Activated CD4-positive, alpha-beta T cell treated with anti-CD3 and anti-CD28 coated beads, Interleukin-2, amount 10 ng/mL, durations not matched to agents 7 days and 5 days (primary cell): ENCODE measurements around the gene TSTD2. TPM values are rescaled to one million over a fixed set of nuclear protein-coding genes. Genes with fewer than 3 reads are reported as not detected.

Experiments used
- CTCF ChIA-PET: fragments of 350-600 bp; sonication (Branson Sonifier 250); formaldehyde crosslinking; loops from one replicate; lab custom pipeline; 2021; ENCODE audit warnings: antibody characterized with exemption; lab: Charles Lee
- POLR2A ChIA-PET: fragments of 350-600 bp; sonication (Branson Sonifier 250); formaldehyde crosslinking; loops from one replicate; lab custom pipeline; 2021; ENCODE audit warnings: antibody characterized with exemption; lab: Charles Lee
- DNase-seq: peaks from one replicate; pipeline ENCODE4 v3.0.0-alpha.2; 2020
- H3K27ac Mint-ChIP-seq: one replicate; pipeline ENCODE4 v1.8.0; 2021; ENCODE audit warnings: mild to moderate bottlenecking, moderate library complexity, mixed read lengths
- H3K27me3 Mint-ChIP-seq: one replicate; pipeline ENCODE4 v1.8.0; 2021; ENCODE audit warnings: mixed read lengths
- H3K36me3 Mint-ChIP-seq: one replicate; pipeline ENCODE4 v1.8.0; 2021; ENCODE audit warnings: low read depth, mixed read lengths
- H3K4me1 Mint-ChIP-seq: one replicate; pipeline ENCODE4 v1.8.0; 2021; ENCODE audit warnings: mixed read lengths
- H3K4me3 Mint-ChIP-seq: one replicate; pipeline ENCODE4 v1.8.0; 2021; ENCODE audit warnings: mild to moderate bottlenecking, moderate library complexity, mixed read lengths
- H3K9me3 Mint-ChIP-seq: one replicate; pipeline ENCODE4 v1.8.0; 2021; ENCODE audit warnings: mixed read lengths
- total RNA-seq, 2 experiments: library from RNA; stranded (reverse); gene quantifications; one replicate each; pipeline ENCODE4 v1.2.3, GENCODE V29; 2021

Gene TSTD2
- total RNA-seq, 2 experiments from 2014 or later, result 14.1 to 17.2 TPM

DNA sequence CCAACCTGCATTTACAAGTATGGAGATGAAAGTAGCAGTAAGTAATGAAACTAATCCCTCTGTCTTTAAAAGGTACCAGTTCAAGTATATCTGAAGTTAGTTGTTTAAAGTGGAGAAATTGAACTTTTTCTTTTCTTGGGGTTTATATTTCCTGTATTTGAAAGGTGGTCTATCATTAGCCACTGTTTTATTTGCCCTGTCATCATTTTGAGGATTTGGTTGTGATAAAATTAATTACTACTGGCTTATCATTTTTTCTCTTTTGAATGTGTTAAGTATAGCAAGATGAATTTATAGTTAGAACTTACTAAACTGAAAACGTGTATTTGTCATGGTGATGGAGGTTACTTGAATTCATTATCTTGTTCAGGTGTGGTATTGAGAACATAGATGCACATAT is 25.5 kb upstream of the TSTD2 start:
- ChIA-PET POLR2A (no interaction called here), CTCF (no interaction called here)
- H3K27me3 Mint-ChIP-seq, result no peaks in the 10 kb centered on the region

DNA sequence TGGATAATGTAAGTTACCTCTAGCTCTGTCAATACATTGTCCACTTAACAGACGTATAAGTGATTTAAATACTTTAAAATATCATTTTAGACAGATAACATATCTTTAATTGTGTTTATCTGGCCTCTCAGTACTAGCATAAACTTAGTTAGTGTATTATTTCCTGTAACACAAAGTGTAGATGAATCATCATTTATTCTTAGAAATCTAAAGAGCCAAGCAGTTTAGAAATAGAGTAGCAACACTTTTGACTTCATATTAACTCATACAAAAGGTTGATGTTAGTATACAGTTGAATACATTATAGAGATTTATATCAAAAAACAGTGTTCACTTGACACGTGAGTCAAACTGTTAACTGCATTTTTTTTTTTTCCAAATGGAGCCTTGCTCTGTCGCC is 18.5 kb upstream of the TSTD2 start:
- Mint-ChIP-seq H3K36me3 (peaks cover 51% of the 10 kb centered on the region), H3K4me1 (peaks cover 6% of the 10 kb centered on the region), H3K27me3 (no peaks in the 10 kb centered on the region), H3K9me3 (no peaks in the 10 kb centered on the region), H3K27ac (no peak overlapping the region), H3K4me3 (no peak overlapping the region)
- CTCF ChIA-PET, result interaction anchor here (1.6 kb wide), 1 partner anchor 28 kb away, joined by 3 read pairs; no protein-coding TSS in a partner anchor
- no peak for DNase-seq
- POLR2A ChIA-PET, result no interaction called here

More for the DNA sequence above, 25.5 kb upstream of the TSTD2 start:
- peaks cover 2% of the 10 kb centered on the region for H3K4me1 Mint-ChIP-seq
- no peak overlapping the region for H3K4me3 Mint-ChIP-seq
- no peak overlapping the region for H3K27ac Mint-ChIP-seq
- DNase-seq, result no peak
- H3K9me3 Mint-ChIP-seq, result no peaks in the 10 kb centered on the region
- H3K36me3 Mint-ChIP-seq, result peaks cover 80% of the 10 kb centered on the region

GRCh38 chr9:97647996-97648395 is 14.8 kb upstream of the TSTD2 start:
- Mint-ChIP-seq H3K9me3 (no peaks in the 10 kb centered on the region), H3K36me3 (peaks cover 41% of the 10 kb centered on the region), H3K4me3 (no peak overlapping the region), H3K4me1 (peaks cover 6% of the 10 kb centered on the region), H3K27me3 (no peaks in the 10 kb centered on the region), H3K27ac (no peak overlapping the region)
- POLR2A ChIA-PET, result no interaction called here
- no peak for DNase-seq
- CTCF ChIA-PET, result interaction anchor here (1.0 kb wide), 1 partner anchor 15 kb away, joined by 5 read pairs; no protein-coding TSS in a partner anchor

GRCh38 chr9:97645720-97646119 is 12.6 kb upstream of the TSTD2 start:
- Mint-ChIP-seq H3K27ac (no peak overlapping the region), H3K9me3 (no peaks in the 10 kb centered on the region), H3K4me1 (peaks cover 2% of the 10 kb centered on the region), H3K27me3 (no peaks in the 10 kb centered on the region), H3K36me3 (peaks cover 44% of the 10 kb centered on the region), H3K4me3 (no peak overlapping the region)
- CTCF ChIA-PET, result interaction anchor here (0.6 to 1.6 kb wide), 5 partner anchors 9 to 227 kb away, joined by 3 to 4 read pairs (median 3); partner anchors contain the start of gene NCBP1
- DNase-seq, result no peak
- POLR2A ChIA-PET, result no interaction called here

DNA sequence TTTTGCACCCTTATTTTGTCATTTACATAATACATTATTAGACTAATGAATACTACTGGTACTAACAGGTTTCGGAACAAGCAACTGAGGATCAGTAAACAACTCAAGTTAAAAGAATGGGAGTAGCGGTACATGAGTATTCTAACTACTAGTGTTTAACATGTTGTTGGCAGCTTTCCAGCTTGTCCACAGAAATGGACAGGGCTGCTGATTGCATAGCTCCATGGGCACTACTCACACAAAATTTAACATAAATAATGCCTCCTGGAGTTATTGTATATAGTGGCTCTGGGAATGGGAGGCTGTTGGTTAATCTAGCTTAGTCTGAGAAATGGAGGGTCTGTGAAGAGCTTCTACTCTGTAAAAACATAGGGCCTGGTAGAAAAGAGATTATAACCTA is 7.2 kb upstream of the TSTD2 start:
- H3K4me1 Mint-ChIP-seq, result peaks cover 38% of the 10 kb centered on the region
- H3K27me3 Mint-ChIP-seq, result no peaks in the 10 kb centered on the region
- ChIA-PET POLR2A (no interaction called here), CTCF (interaction anchor here (0.6 to 1.3 kb wide), 2 partner anchors 9 to 19 kb away, joined by 3 read pairs; no protein-coding TSS in a partner anchor)
- peaks cover 42% of the 10 kb centered on the region for H3K36me3 Mint-ChIP-seq
- H3K27ac Mint-ChIP-seq, result no peak overlapping the region
- H3K4me3 Mint-ChIP-seq, result no peak overlapping the region
- no peaks in the 10 kb centered on the region for H3K9me3 Mint-ChIP-seq
- DNase-seq, result no peak

DNA sequence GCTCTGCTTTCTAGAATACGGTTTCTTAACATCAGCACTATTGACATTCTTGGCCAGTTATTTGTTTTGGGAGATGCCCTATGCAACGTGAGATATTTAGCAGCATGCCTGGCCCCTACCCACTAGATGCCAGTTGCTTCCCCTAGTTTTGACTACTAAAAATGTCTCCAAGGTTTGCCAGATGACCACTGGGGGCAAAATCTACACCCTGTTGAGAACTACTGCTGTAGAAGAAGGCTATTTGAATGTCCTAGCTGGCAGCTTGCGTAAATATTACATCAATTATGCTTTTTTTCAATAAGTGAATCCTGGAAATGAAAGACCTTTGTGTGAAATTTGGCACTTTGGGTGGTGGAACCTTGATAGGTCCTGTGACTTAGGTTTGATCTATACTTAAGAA is 5.5 kb upstream of the TSTD2 start:
- DNase-seq, result no peak
- no peaks in the 10 kb centered on the region for H3K27me3 Mint-ChIP-seq
- POLR2A ChIA-PET, result no interaction called here
- CTCF ChIA-PET, result interaction anchor here (0.8 to 1.4 kb wide), 3 partner anchors 9 to 782 kb away, joined by 3 to 4 read pairs (median 3); no protein-coding TSS in a partner anchor
- H3K36me3 Mint-ChIP-seq, result peaks cover 33% of the 10 kb centered on the region
- no peak overlapping the region for H3K4me3 Mint-ChIP-seq
- peaks cover 48% of the 10 kb centered on the region for H3K4me1 Mint-ChIP-seq
- no peaks in the 10 kb centered on the region for H3K9me3 Mint-ChIP-seq
- no peak overlapping the region for H3K27ac Mint-ChIP-seq

DNA sequence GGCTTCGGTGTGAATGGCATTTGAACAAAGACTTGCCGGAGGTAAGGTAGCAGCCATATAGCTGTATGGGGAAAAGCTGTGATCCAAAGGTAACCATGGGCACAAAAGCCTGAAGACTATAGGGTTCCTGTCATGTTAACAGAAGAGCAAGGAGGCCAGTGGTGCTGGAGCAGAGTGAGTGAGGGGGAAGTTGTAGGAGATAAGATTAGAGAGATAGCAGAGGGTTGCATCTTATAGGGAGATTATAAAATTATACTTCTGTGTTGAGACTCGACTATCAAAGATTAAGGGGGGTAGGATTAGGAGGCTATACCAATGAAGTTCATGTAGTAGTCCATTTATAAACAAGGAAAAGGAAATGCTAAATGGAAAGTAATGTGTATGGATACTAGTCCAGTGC is 3.7 kb upstream of the TSTD2 start:
- peaks cover 22% of the 10 kb centered on the region for H3K36me3 Mint-ChIP-seq
- peak overlapping the region; percentile 7 for H3K4me3 Mint-ChIP-seq
- H3K27ac Mint-ChIP-seq, result no peak overlapping the region
- H3K4me1 Mint-ChIP-seq, result peaks cover 56% of the 10 kb centered on the region
- ChIA-PET CTCF (interaction anchor here (0.6 kb wide), 1 partner anchor 560 kb away, joined by 3 read pairs; no protein-coding TSS in a partner anchor), POLR2A (interaction anchor here (0.7 kb wide), 1 partner anchor 615 kb away, joined by 3 read pairs; no protein-coding TSS in a partner anchor)
- no peak for DNase-seq
- no peaks in the 10 kb centered on the region for H3K9me3 Mint-ChIP-seq
- no peaks in the 10 kb centered on the region for H3K27me3 Mint-ChIP-seq

- Mint-ChIP-seq H3K4me1 (peaks cover 58% of the 10 kb centered on the region), H3K9me3 (no peaks in the 10 kb centered on the region)
- CTCF ChIA-PET, result no interaction called here
These were observed 1.9 kb upstream of the TSTD2 start for GRCh38 chr9:97635026-97635425.

GRCh38 chr9:97633859-97634490 is 807 bp upstream of the TSTD2 start:
- peak; percentile 16 for DNase-seq
- ChIA-PET CTCF (interaction anchor here (0.6 to 2.3 kb wide), 9 partner anchors 9 to 587 kb away, joined by 3 to 10 read pairs (median 3); no protein-coding TSS in a partner anchor), POLR2A (interaction anchor here (0.5 to 1.1 kb wide), 3 partner anchors 42 to 360 kb away, joined by 3 to 4 read pairs (median 3); partner anchors contain the start of gene XPA)
- H3K4me1 Mint-ChIP-seq, result peaks cover 57% of the 10 kb centered on the region
- peaks cover 10% of the 10 kb centered on the region for H3K36me3 Mint-ChIP-seq
- H3K27me3 Mint-ChIP-seq, result no peaks in the 10 kb centered on the region
- H3K4me3 Mint-ChIP-seq, result peak overlapping the region; percentile 93
- H3K27ac Mint-ChIP-seq, result peak overlapping the region; percentile 100
- H3K9me3 Mint-ChIP-seq, result no peaks in the 10 kb centered on the region

More at GRCh38 chr9:97635026-97635425, 1.9 kb upstream of the TSTD2 start:
- DNase-seq, result no peak
- Mint-ChIP-seq H3K36me3 (peaks cover 10% of the 10 kb centered on the region), H3K4me3 (peak overlapping the region; percentile 93), H3K27ac (peak overlapping the region; percentile 100), H3K27me3 (no peaks in the 10 kb centered on the region)
- POLR2A ChIA-PET, result no interaction called here

DNA sequence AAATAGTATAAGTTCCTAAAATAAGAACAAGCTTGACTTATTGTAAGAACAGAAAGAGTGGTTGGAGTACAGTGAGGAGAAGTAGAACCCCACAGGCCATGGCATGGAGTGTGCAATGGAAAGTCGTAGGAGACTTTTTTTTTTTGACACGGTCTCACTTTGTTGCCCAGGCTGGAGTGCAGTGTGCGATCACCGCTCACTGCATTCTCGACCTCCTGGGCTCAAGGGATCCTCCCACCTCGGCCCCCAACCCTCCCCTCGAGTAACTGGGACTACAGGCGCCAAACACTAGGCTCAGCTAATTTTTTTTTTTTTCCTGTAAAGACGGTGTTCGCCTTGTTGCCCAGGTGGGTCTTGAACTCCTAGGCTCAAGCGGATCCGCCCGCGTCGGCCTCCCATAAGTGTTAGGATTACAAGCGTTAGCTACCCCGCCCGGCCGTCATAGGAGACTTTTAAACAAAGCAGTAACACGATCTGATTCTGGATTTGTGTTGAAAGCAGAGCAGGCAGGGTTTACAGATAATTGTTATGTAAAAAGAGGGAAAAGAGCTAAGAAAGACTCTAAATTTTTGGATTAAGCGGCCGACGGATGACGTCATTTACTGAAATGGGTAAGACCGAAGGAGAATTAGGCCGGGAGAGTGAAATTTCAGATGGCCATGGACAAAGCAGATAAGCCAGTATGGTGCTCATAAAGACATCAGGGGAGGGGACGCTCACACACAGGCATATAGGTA is 752 bp downstream of the TSTD2 start:
- Mint-ChIP-seq H3K4me3 (peak overlapping the region; percentile 93), H3K27ac (peak overlapping the region; percentile 100), H3K4me1 (peaks cover 48% of the 10 kb centered on the region), H3K9me3 (no peaks in the 10 kb centered on the region), H3K36me3 (peaks cover 10% of the 10 kb centered on the region), H3K27me3 (no peaks in the 10 kb centered on the region)
- DNase-seq, result peak; percentile 36
- ChIA-PET POLR2A (interaction anchor here (1.1 kb wide), 2 partner anchors 44 to 394 kb away, joined by 4 read pairs; no protein-coding TSS in a partner anchor), CTCF (interaction anchor here (0.9 to 2.3 kb wide), 8 partner anchors 9 to 233 kb away, joined by 3 to 10 read pairs (median 4); no protein-coding TSS in a partner anchor)

DNA sequence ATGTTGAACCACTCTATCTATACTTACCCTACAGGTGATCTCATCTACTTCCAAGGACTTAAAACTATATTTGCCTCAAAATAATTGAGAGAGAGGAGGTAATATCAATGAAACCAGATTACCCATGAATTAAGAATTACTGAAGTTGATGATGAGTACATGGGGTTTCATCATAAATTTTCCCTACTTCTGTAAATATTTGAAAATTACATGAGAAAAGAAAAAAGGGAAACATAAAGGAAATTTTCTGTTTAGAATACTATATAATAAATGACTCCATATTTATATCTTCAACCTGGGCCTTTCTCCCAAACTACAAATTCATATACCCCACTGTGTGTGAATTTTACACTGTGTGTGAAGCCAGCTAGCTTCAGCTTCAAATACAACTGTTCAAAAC is 2.6 kb downstream of the TSTD2 start:
- CTCF ChIA-PET, result interaction anchor here (0.6 to 1.3 kb wide), 3 partner anchors 10 to 167 kb away, joined by 3 to 4 read pairs (median 3); no protein-coding TSS in a partner anchor
- no peak overlapping the region for H3K27ac Mint-ChIP-seq
- POLR2A ChIA-PET, result no interaction called here
- no peaks in the 10 kb centered on the region for H3K27me3 Mint-ChIP-seq
- DNase-seq, result no peak
- H3K4me3 Mint-ChIP-seq, result no peak overlapping the region
- peaks cover 36% of the 10 kb centered on the region for H3K4me1 Mint-ChIP-seq
- H3K9me3 Mint-ChIP-seq, result no peaks in the 10 kb centered on the region
- peaks cover 6% of the 10 kb centered on the region for H3K36me3 Mint-ChIP-seq

GRCh38 chr9:97629156-97629555 is 4.0 kb downstream of the TSTD2 start:
- no peaks in the 10 kb centered on the region for H3K27me3 Mint-ChIP-seq
- no peak overlapping the region for H3K4me3 Mint-ChIP-seq
- H3K4me1 Mint-ChIP-seq, result peaks cover 25% of the 10 kb centered on the region
- H3K27ac Mint-ChIP-seq, result no peak overlapping the region
- DNase-seq, result no peak
- H3K36me3 Mint-ChIP-seq, result peaks cover 7% of the 10 kb centered on the region
- POLR2A ChIA-PET, result no interaction called here
- no peaks in the 10 kb centered on the region for H3K9me3 Mint-ChIP-seq
- CTCF ChIA-PET, result interaction anchor here (1.3 kb wide), 2 partner anchors 10 to 11 kb away, joined by 3 read pairs; no protein-coding TSS in a partner anchor
